ENCODE data around the gene MLEC.
A peak's percentile ranks its signal among the peaks of the same experiment; 100 is the strongest.

The MLEC gene

DNA sequence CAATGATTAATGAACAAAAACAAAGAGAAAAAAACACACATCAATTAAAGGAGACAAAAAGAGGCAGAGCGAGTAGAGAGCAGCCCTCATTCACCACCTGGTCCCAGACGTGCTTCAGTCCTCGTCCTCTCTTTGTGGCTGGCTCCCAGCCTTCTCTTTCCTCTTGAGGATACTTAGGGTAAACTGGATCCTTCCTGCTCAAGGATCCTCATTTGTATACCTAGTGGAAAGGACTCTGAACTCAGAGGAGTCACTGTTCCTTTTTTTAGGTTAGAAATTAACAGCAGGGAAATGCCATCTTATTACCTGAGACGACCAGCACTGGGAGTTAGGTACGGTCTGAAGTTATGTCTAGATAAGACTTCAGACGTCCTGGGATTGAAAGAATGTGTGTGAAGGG, 9.7 kb downstream of the MLEC start:
- no peak for DNase-seq

DNA sequence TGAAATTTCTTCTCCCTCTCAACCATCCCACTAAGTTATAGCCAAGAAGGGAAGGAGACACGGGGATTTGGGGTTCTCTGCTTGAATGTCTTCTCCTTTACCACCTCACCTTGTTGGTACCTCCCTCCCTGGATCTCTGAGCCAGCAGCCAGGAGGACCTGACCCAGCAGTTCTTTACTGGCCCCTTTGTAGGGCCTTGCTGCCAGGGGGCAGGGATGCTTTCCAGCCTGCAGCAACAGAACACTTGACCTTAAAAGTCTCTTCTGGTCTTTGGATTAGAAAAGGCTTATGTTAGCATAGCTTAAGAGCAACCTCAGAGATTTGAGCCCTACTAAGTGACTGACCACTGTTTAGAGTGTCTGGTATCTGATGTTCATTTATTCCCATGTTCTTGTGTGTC, 10.4 kb downstream of the MLEC start:
- no peak for DNase-seq

DNA sequence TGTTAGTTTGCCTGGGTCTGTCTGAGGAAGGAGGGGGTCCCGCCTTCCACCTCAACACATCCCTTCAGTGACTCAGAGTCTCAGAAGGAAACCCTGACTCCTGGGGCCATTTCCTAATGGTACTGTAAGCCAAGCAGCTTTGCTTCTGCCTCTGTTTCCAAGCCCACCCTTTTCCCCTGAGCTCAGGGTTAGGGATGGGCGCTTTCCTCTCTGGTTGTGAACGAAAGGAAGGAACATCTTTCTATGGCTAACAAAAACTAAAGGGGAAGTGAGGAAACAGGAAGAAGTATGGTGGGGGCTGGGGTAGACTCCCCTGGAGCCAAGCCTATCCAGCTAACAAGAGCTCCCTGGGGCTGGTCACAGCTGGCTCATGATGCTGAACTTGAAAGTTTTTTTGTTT, 11.7 kb downstream of the MLEC start:
- DNase-seq: no peak

DNA sequence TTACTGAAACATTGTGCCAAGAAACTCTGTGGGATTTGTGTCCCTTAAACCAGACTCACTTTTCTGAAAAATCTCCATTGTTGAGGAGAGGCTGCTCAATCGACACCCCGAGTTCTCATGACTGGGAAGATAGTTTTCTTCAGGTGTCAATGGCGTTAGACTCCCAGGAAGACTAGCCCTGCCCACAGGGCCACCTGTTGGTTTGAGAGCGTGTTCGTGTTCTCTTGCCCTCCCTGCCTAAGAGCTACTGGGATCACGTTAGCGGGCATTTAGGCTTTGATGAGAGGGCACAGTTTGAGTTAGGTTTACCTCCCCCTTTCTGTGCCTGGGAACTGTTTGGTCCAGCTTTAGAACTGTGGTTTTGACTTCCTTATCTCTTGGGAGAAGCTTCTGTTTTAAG, 12.6 kb downstream of the MLEC start:
- no peak for DNase-seq

DNA sequence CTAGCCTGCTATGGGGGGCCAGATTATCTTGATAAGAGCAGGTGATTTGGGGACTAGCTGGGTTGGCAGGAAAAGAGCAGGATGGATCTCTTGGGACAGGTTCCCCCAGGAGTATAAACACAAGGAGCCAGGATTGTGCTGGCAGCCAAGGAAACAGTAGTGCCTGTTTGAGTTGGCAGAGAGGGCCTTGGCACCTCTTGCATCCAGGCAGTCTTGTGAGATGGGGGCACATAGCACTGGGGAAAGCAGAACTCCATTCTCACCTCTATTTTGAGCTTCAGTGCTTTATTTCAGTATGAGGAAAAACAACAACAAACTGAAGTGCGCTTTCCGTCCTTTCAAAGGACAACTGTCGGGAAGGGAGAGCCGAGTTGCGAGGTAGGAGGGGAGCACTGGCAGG, 13.9 kb downstream of the MLEC start:
- DNase-seq: no peak

DNA sequence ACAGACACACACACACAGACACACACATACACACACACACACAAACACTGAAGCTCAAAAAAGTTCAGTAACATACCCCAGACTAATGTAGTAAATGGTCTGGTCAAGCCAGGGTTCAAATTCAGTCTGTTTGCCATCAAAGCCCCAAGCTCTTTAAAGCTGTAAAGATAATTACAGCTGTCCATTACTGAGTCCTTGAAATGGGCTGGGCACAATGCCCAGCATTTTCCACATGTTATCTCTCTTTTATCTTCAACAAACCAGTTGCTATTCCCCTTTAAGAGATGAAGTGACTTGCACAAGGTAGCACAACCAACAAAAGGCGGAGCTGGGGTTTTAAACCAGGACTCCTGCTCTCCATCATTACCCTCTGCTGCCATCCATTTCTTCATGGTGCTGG, 15.7 kb downstream of the MLEC start:
- DNase-seq: peak; percentile 53

DNA sequence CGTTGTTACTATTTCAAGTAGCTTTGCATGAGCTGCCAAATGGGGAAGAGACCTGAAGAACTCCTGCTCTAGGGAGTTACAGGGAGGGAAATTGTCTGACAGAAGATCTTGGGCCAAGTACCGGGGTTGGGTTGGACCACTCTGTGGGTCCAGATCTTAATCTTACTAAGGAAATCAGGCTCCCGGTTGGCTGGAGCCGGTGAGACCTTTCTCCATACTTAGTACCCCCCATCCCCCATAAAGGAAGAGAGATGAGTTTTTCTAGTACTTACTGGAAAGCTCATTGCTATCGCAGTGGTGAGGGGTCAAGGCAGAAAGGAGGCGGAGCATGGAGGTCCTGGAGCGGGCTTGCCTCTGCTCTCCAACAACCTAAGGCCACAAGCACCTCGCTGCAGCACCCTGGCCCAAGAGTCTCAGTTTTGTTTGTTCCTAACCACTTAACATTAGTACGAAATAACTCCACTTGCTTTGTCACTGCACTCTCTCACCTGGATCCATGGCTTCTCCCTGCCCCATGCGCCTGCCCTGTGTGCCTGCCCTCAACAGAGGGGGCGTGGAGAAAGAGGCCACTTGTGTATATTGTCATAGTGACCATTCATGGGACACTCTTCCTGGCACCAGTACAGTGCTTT, 16.5 kb downstream of the MLEC start:
- no peak for DNase-seq

DNA sequence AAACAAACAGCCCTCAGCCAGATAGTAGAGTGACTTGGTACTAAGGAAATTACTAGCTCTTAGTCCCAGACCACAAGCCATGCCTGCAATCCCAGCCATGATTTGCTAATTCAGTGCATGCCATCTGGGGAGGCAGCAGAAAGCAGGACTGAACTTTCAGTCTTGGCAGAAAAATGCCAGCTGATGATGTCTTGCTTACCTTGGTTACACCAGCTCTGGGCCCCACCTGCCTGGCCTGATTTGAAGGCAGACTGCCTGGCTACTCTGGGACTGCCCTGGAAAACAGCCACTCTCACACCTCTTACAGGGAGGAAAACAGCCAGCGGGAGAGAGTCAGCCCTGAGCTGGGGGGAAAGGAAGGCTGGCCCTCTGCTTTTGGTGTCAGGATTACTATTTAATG, 18.7 kb downstream of the MLEC start:
- no peak for DNase-seq

DNA sequence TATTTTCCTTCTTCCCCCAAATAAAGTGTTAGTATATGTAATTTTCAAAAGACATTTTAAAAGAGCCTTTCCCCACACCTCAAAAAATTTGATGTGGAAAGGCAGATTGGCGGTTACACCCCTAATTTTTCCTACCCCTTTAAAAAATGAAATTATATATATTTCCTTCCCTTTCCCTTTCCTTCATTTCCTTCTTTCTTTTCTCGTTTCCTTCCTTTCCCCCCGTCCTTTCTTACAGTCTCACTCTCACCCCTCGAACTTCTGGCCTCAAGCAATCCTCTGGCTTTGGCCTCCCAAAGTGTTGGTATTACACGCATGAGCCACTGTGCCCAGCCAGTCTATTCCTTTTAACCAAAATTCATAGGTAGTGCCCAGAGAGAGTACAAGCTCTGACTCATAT, 19.1 kb downstream of the MLEC start:
- no peak for DNase-seq

DNA sequence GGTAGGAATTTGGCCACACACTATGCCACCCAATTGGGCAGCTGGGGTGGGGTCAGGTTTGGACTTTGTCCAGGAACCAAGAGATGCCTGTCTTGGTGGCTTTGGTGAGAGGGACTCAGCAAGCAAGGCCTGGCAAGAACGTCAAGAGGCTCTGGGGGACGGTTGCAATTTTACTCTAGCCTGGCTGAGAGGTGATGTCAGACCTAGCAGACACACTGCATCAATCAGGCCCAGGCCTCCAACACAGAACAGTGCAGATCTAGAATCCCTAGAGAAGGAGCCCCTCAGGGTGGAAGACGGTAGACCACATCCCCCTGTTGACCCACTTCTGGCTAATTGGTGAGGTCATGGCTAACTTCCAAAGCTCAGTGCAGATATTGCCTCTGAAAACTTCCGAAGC, 21.7 kb downstream of the MLEC start:
- DNase-seq: no peak

DNA sequence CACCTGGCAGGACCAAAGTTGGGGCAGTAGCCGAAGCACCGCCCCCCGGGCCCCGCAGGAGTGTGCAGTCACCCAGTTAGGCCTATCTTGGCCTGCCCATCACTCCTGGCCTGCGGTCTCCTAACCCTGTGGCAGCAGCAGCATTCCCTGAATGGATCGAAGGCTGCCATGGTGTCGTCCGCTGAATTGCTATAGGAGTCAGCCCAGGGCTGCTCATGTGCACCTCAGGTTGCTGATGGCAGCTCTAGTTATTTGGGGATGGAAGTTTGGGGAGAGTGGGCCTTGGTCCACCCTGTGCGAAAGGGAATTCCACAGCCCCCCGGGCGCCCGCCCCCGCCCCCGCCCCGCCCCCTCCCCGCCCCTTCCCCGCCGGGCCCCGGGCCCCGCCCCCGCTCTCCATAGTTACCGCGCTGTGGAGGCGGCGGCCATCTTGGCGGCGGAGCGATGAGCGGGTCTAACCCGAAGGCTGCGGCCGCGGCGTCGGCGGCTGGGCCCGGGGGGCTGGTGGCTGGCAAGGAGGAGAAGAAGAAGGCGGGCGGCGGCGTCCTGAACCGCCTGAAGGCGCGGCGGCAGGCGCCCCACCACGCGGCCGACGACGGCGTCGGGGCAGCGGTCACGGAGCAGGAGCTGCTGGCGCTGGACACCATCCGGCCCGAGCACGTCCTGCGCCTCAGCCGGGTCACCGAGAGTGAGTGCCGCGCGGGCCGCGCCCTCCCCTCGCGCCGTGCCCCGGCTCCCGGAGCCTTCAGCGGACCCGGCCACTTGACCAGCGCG, 23.3 kb downstream of the MLEC start, which contains the start of gene UNC119B:
UNC119B (plus strand) TSS at position 428 of the 774 bp plus-strand sequence; CDS start at position 445, 17 bp downstream.
- peak; percentile 67 for DNase-seq

DNA sequence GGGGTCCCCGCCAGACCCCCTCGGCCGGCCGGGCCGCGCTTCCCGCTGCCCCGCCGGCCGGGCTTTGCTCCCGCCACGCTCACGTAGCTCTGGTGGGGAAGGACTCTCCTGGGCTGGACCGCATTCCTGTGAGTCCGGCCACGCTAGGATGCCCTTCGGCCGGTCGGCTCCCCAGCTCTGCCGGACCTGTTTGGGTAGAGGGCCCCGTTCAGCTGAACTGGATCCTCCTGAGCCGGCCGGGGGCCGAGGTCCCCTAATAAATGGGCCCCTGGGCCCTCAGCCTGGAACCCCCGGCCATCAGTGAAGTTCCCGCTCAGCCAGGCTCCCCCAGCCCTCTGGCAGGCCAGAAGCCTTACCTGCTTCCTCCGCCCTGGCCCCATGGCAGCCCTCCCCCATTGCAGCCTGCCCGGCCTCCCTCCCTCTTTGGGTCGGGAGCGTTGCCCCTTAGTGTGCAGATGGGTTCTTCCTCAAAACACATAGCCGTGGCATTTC, 23.9 kb downstream of the MLEC start:
- DNase-seq: no peak

DNA sequence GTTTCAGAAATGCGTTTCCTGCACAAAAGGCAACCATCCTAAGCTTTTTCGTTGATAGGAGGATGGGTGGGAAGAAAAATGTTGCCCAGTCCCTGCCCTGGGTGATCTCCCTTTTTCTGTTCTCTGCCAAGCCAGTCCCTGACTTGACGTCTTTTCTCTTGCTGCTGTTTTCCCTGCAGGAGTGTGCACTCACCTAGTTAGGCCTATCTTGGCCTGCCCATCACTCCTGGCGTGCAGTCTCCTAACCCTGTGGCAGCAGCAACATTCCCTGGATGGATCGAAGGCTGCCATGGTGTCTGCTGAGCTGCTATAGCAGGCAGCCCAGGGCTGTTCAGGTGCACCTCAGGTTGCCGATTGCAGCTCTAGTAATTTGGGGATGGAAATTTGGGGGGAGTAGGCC, 24.5 kb downstream of the MLEC start:
- no peak for DNase-seq

DNA sequence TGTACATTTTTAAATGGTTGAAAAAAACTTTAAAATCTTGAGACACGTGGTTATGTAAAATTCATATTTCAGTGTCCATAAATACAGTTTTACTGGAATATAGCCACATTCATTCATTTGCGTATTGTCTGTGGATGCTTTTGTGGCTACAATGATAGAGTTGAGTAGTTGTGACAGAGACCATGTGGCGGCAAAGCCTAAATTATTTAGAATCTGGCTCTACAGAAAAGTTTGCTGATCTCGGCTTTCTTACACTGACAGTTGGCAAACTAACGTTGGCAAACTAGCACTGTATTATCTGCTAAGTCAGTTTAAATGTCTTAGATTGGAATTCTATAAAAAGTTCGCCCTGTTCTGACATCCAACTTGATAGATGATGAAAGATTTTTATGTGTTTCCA, 25.7 kb downstream of the MLEC start:
- no peak for DNase-seq

DNA sequence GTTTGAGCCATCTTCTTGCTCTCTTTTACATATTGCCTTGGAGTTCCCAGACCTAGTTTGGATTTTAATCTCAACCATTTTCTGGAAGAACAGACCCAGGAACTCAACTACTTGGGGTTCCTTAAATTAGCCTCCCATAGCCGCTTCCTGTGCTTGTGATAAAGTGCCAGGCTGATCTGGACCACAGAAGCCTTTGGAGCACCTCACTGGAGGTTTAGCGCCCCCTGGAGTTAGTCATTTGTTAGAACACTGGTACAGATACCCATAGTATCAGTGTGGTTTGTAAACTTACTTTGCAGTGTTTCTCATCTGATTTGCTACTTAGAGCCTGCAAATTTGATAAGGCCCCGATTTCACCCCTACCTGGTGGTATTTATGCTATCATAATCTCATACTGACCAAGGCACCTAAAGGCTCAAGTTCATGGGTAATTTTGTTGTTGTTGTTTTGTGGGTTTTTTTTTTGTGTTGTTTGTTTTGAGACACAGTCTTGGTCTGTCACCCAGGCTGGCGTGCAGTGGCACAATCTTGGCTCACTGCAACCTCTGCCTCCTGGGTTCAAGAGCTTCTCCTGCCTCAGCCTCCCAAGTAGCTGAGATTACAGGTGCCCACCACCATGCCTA, 27.0 kb downstream of the MLEC start:
- DNase-seq: peak; percentile 81

DNA sequence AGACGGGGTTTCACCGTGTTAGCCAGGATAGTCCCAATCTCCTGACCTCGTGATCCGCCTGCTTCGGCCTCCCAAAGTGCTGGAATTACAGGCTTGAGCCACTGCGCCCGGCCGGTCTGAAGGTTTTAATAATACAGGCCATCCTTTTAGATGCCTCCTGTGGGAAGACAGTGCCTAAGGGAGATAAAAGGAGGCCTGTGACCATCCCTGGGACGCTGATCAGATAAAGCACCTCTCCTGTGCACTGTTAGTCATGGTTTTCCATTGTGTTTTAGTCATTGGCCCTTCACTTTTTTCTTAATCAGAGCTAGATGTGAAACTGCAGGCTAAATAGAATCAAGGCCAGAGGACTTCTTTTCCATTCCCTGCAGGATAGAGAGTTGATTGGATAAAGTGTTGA, 31.1 kb downstream of the MLEC start:
- DNase-seq: no peak

DNA sequence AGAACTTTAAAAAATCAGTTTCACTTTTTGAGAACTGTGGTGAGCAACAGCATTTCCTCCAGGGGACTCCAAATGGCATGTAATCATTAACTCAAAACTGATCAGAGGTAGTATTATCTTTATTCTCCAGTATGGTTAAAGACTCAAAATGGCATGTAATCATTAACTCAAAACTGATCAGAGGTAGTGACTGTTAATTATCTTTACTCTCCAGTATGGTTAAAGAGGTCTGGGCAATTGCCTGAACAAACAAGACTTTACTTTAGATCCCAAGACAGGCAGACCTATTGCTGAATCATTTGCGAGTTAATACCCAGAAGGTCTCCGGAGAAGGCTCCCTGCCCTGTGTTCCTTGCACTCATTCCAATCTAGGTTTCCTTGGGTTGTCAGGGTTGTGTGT, 32.1 kb downstream of the MLEC start:
- DNase-seq: no peak

DNA sequence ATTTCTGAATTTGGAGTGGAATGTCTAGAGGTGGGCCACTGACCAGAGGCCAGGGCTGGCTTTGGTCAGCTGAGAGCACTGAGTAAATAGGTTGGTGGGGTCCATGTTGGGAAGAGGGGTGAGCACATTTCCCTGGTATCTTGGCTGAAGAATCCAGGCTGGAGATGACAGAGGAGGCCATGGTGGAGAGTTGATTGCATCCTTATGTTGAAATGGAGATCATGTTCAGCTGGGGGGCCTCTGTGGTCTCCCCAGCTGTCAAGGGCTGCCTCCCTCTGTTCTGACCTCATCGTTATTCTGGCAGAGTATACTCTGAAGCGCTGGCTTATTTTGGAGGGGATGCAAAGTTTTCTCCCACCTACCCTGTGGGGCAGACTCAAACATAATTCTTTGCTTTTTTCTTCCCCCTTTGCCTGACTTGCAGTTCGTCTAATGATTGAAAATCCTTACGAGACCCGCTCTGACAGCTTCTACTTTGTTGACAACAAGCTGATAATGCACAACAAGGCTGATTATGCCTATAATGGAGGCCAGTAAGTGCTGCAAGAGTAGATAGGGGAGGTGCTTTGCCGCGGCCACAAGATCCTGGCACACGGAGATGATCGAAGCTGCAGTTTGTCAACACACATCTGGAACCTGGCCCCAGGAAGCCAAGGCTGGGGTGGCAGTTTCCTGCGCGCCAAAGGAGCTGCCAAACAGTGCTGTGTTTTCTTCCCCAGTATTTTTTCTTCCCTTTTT, 32.7 kb downstream of the MLEC start:
- no peak for DNase-seq

DNA sequence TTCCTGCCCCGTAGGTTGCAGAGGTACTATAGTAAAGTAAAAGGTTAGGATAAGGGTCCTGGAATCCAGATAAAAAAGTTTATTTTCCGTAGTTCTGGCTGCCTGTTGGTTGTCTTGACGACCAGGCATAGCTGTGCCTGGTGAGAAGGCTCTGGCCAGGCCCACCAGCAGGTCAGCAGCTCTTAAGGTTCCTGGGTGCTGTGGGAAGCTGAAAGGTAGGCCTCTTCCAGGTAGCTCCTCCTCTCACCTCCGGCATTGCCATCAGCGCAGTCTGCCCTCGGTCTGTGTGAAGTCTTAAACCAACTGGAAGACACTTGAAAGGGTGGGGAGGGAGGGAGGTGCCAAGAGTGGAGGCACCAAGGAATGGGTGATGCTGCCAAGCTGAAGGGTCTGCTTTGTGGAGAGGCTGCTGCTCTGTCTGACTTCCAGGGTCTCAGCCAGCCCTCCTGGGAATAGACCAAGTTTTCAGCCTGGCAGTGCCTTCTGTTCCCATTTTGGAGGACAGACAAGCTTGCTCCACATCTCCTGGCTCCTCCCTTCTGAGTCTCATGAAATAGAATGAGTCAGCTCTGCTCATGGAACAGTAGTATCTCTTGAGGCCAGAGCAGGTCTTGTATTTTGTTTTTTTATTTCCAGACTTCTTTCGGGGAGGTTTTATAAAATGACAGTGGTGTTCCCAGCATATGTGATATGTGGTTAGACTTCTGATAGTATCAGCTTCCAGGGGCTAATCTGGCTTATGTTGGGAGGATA, 33.5 kb downstream of the MLEC start:
- no peak for DNase-seq

DNA sequence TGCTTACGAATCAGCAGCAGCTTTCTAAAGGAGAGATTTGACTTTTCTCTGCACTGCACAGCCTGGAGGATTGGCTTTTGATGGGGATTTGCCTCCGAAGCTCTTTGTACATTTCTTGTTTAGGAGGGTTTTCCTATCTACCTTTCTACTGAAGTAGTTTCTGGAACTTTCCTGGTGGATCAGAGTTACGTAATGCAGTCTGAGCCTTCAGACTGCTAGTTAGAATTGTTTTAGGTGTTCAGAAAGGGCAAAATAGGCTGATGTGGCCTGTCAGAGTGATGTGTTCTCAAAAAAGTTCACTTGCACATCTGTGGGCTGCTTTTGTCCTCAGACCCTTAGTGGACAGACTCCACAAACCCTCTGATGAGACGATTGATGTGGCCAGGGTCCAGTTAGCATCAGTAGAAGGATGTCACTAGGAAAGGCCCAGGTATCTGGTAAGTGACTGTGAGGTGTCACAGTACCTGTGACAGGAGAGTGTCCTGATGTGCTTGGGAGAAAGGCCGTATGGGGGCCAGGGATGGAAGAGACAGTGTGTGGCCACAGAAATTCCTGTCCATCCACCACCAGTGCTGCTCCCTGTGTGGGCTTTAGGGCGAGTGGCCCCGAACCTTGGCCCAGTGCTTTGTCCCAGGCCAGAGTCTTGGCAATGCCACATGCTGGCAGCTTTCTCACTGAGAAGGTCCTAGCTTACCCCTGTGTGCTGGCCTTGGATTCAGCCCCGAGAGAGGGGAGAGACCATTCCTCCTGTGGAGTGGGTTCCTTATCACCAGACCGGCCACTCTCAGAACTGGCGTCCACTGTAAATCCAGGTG, 34.2 kb downstream of the MLEC start:
- no peak for DNase-seq

DNA sequence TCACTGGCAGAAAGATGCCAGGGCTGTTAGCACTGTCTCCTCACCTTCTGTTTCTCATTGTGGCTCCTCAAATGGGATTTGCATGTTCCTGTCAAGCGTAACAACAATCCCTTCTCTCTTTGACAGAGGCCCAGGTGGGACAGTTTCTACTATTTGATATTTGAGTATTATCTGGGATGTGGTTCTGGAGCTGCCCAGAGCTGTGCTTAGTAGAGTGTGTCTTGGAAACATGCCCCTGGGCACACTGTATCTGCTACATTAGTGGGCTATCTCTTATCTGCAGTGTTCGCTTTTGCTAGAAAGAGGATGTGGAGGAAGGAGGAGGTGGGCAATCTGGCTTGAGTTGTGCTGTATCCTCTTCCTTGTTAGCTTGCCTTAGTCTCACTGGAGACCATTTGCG, 34.9 kb downstream of the MLEC start:
- no peak for DNase-seq

DNA sequence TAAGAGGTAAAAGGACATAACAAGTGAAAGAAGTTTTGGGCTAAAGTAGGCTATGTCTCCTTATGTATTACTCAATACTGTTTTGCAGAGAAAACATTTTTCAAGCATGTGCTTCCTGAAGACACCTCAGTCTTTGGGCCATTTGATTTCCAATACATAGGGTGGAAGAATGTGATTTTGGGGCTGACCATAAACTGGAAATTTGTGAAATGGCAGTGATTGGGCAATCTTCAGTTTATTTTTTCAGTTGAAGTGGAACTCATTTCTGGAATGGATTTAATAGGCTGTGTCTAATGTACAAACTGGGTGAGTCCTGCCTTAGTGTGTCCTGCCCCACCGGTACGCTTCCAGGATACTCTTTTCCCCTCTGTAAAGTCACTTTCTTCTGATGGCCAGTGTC, 35.8 kb downstream of the MLEC start:
- DNase-seq: no peak
